HCT116 (cell line): ENCODE data around the gene TIMM13. TPM values are rescaled to one million over a fixed set of nuclear protein-coding genes. Genes with fewer than 3 reads are reported as not detected.

ENCODE experiments used
- ATAC-seq: fragments of 200-7000 bp; cut with Tn5 transposase; 2 replicates; pipeline ENCODE4 v1.9.1; 2020; ENCODE audit warnings: mild to moderate bottlenecking, moderate library complexity
- BruUV-seq: library from RNA; stranded (reverse); fragments of 400-500 nt; replicated peaks from 2 replicates; lab custom pipeline; 2021; lab: Mats Ljungman, UMichigan
- CTCF ChIA-PET: fragments of 300-600 bp; sonication (Branson Sonifier 250); formaldehyde crosslinking; loops from one replicate; lab custom pipeline; 2021; ENCODE audit warnings: antibody characterized with exemption; lab: Charles Lee
- POLR2A ChIA-PET: fragments of 300-600, 350-600 bp; sonication (Branson Sonifier 250); formaldehyde crosslinking; loops from one replicate; lab custom pipeline; 2021; ENCODE audit warnings: antibody characterized with exemption; lab: Charles Lee
- RAD21 ChIA-PET, 2 experiments: fragments of 300-600 bp; sonication (Branson Sonifier 250); formaldehyde crosslinking; loops; one replicate each; lab custom pipeline; 2023; ENCODE audit warnings: low total read pairs in 2 of 2; ENCODE audit not compliant: uncharacterized antibody in 2 of 2, unreplicated experiment in 2 of 2, low non-redundant PET in 1 of 2; lab: Charles Lee
- DNase-seq: peaks from one replicate; pipeline ENCODE4 v3.0.0-alpha.2; 2010; ENCODE audit warnings: low read depth, low spot score
- H2AFZ ChIP-seq: fragments of 200-600 bp; shearing (Covaris generic), sonication (generic); 2 replicates; pipeline ENCODE4 v1.6.1; 2017; ENCODE audit warnings: low read depth, mixed run types, mixed read lengths, antibody characterized with exemption, low read length; ENCODE audit not compliant: poor library complexity, severe bottlenecking
- H3K27ac ChIP-seq: 2 replicates; pipeline ENCODE4 v1.5.1; 2012; ENCODE audit warnings: low read depth, low read length
- H3K27me3 ChIP-seq: fragments of 200-600 bp; sonication (generic); 2 replicates; pipeline ENCODE4 v1.6.1; 2016; ENCODE audit warnings: mixed run types, low read length, mixed read lengths; ENCODE audit not compliant: insufficient read depth
- H3K36me3 ChIP-seq, 2 experiments: fragments of 200-500 bp in 1 of 2; fragments of 200-600 bp in 1 of 2; sonication (Bioruptor generic) in 1 of 2; sonication (generic) in 1 of 2; 2 replicates each; pipeline versions ENCODE4 v1.5.1 to v1.6.1; 2014 to 2016; ENCODE audit warnings: low read length in 2 of 2, inconsistent platforms in 1 of 2, mixed read lengths in 1 of 2, mixed run types in 1 of 2; ENCODE audit not compliant: insufficient read depth in 2 of 2, control insufficient read depth in 1 of 2
- H3K4me1 ChIP-seq, 2 experiments: fragments of 200-600 bp in 1 of 2; sonication (generic) in 1 of 2; 2 replicates each; pipeline versions ENCODE4 v1.5.1 to v1.6.1; 2012 to 2017; ENCODE audit warnings: low read length in 2 of 2, inconsistent platforms in 1 of 2, mild to moderate bottlenecking in 1 of 2, mixed read lengths in 1 of 2, mixed run types in 1 of 2, moderate library complexity in 1 of 2; ENCODE audit not compliant: insufficient read depth in 2 of 2, control insufficient read depth in 1 of 2
- H3K4me2 ChIP-seq: fragments of 200-600 bp; sonication (generic); 2 replicates; pipeline ENCODE4 v1.6.1; 2017; ENCODE audit warnings: mixed run types, low read length, mixed read lengths
- H3K4me3 ChIP-seq, 2 experiments: fragments of 200-600 bp in 1 of 2; sonication (generic) in 1 of 2; replicated peaks in 1 of 2; 2 replicates each; pipeline ENCODE4 v1.5.1; 2011 to 2016; ENCODE audit warnings: low read length in 2 of 2, control low read depth in 1 of 2, low read depth in 1 of 2, mild to moderate bottlenecking in 1 of 2, mixed read lengths in 1 of 2, mixed run types in 1 of 2
- H3K79me2 ChIP-seq: fragments of 200-600 bp; sonication (generic); 2 replicates; pipeline ENCODE4 v1.6.1; 2017; ENCODE audit warnings: mild to moderate bottlenecking, mixed run types, low read length, moderate library complexity, mixed read lengths; ENCODE audit not compliant: insufficient read depth
- H3K9ac ChIP-seq: fragments of 200-600 bp; sonication (generic); 2 replicates; pipeline ENCODE4 v1.6.1; 2016; ENCODE audit warnings: low read length, mixed read lengths
- H3K9me2 ChIP-seq: fragments of 200-600 bp; sonication (generic), shearing (Covaris generic); 2 replicates; pipeline ENCODE4 v1.6.1; 2017; ENCODE audit warnings: mixed run types, mild to moderate bottlenecking, moderate library complexity; ENCODE audit not compliant: insufficient read depth
- H3K9me3 ChIP-seq, 2 experiments: fragments of 200-500 bp in 1 of 2; fragments of 200-600 bp in 1 of 2; sonication (Bioruptor generic) in 1 of 2; sonication (generic) in 1 of 2; 2 replicates each; pipeline ENCODE4 v1.6.1; 2014 to 2017; ENCODE audit warnings: low read length in 2 of 2, mixed read lengths in 2 of 2, inconsistent platforms in 1 of 2, low read depth in 1 of 2, mild to moderate bottlenecking in 1 of 2, mixed run types in 1 of 2, moderate library complexity in 1 of 2; ENCODE audit not compliant: control insufficient read depth in 1 of 2, insufficient read depth in 1 of 2
- H4K20me1 ChIP-seq: fragments of 200-600 bp; sonication (generic), shearing (Covaris generic); 2 replicates; pipeline ENCODE4 v1.6.1; 2017; ENCODE audit warnings: mixed run types, mild to moderate bottlenecking, moderate library complexity; ENCODE audit not compliant: insufficient read depth
- CEBPB ChIP-seq: IDR thresholded peaks from 2 replicates; pipeline ENCODE4 v1.6.1; 2012; ENCODE audit warnings: low read depth
- EGR1 ChIP-seq: IDR thresholded peaks from 2 replicates; pipeline ENCODE4 v1.6.1; 2012; ENCODE audit warnings: low read depth
- ELF1 ChIP-seq: IDR thresholded peaks from 2 replicates; pipeline ENCODE4 v1.6.1; 2012; ENCODE audit warnings: low read depth, borderline replicate concordance
- EZH2 ChIP-seq: fragments of 200-600 bp; sonication (generic); IDR thresholded peaks from 2 replicates; pipeline ENCODE4 v1.6.1; 2017; ENCODE audit warnings: antibody characterized with exemption, mixed run types
- FOSL1 ChIP-seq: IDR thresholded peaks from 2 replicates; pipeline ENCODE4 v1.6.1; 2012; ENCODE audit warnings: low read depth
- JUND ChIP-seq: IDR thresholded peaks from 2 replicates; pipeline ENCODE4 v1.6.1; 2012
- POLR2A ChIP-seq: IDR thresholded peaks from 2 replicates; pipeline ENCODE4 v1.7.0; 2011; ENCODE audit warnings: borderline replicate concordance; ENCODE audit not compliant: insufficient read depth, insufficient read length; ENCODE audit errors: extremely low read depth
- POLR2AphosphoS5 ChIP-seq: IDR thresholded peaks from 2 replicates; pipeline ENCODE4 v1.6.1; 2011; ENCODE audit warnings: mild to moderate bottlenecking, low read depth, low read length, moderate library complexity
- RAD21 ChIP-seq: IDR thresholded peaks from 2 replicates; pipeline ENCODE4 v1.6.1; 2012; ENCODE audit warnings: low read depth, mild to moderate bottlenecking
- SIN3A ChIP-seq: IDR thresholded peaks from 2 replicates; pipeline ENCODE4 v1.6.1; 2012; ENCODE audit warnings: low read depth
- SP1 ChIP-seq: IDR thresholded peaks from 2 replicates; pipeline ENCODE4 v1.6.1; 2012; ENCODE audit warnings: low read depth
- SRF ChIP-seq: IDR thresholded peaks from 2 replicates; pipeline ENCODE4 v1.6.1; 2012; ENCODE audit warnings: low read depth
- TCF7L2 ChIP-seq: IDR thresholded peaks from 2 replicates; pipeline ENCODE4 v1.7.0; 2011; ENCODE audit warnings: borderline replicate concordance, inconsistent platforms; ENCODE audit not compliant: insufficient read depth, insufficient read length; ENCODE audit errors: extremely low read depth
- YY1 ChIP-seq: IDR thresholded peaks from 2 replicates; pipeline ENCODE4 v1.6.1; 2011; ENCODE audit warnings: low read length, low read depth, moderate library complexity, mild to moderate bottlenecking; ENCODE audit not compliant: insufficient replicate concordance; ENCODE audit errors: extremely low read depth
- ZFX ChIP-seq: fragments of 450-650 bp; IDR thresholded peaks from 2 replicates; pipeline ENCODE4 v1.6.1; 2017
- ZNF274 ChIP-seq: fragments of 200-500 bp; sonication (Bioruptor generic); IDR thresholded peaks from 2 replicates; pipeline ENCODE4 v1.6.1; 2014; ENCODE audit warnings: mild to moderate bottlenecking, low read depth, low read length, inconsistent platforms
- intact Hi-C: fragments of 100-400 bp; cut with micrococcal nuclease; formaldehyde crosslinking; loops from 2 replicates; pipeline ENCODE4 v1.10.0; 2022
- total RNA-seq: library from RNA; stranded (reverse); gene quantifications from one replicate; pipeline ENCODE4 v1.2.1, GENCODE V29; 2021; ENCODE audit not compliant: unreplicated experiment
- TF ChIP-seq, protein P1 (sequence below): IDR thresholded peaks from 2 replicates; pipeline ENCODE4 v1.6.1; 2012
- TF ChIP-seq, protein P2 (sequence below): IDR thresholded peaks from 2 replicates; pipeline ENCODE4 v1.6.1; 2012; ENCODE audit warnings: low read depth
- TF ChIP-seq, protein P3 (sequence below): IDR thresholded peaks from 2 replicates; pipeline ENCODE4 v1.6.1; 2011; ENCODE audit warnings: mild to moderate bottlenecking, low read length, moderate library complexity; ENCODE audit not compliant: insufficient replicate concordance; ENCODE audit errors: extremely low read depth

TIMM13 gene
- total RNA-seq, 1 experiment from 2014 or later = 151 TPM

DNA sequence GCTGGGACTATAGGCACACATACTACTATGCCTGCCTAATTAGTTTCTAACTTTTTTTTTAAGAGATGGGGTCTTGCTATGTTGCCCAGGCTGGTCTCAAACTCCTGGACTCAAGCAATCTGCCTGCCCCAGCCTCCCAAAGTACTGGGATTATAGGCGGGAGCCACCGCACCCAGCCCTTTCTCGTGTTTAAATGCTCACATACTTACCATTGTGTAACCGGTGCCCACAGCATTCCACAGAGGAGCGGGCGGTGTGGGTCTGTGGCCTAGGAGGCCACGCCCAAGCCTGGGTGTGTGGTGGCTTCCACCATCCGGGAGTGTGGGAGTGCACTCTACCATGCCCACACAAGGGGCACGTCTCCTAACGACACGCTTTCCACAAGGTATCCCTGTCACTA is 21.6 kb upstream of the TIMM13 start (continued):
- TF ChIP-seq ELF1 (no peak), YY1 (no peak), JUND (no peak), FOSL1 (no peak), ZFX (no peak)
- TF ChIP-seq, protein P1, sequence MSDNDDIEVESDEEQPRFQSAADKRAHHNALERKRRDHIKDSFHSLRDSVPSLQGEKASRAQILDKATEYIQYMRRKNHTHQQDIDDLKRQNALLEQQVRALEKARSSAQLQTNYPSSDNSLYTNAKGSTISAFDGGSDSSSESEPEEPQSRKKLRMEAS = no peak
- TF ChIP-seq, all 23 proteins: peak for 0

DNA sequence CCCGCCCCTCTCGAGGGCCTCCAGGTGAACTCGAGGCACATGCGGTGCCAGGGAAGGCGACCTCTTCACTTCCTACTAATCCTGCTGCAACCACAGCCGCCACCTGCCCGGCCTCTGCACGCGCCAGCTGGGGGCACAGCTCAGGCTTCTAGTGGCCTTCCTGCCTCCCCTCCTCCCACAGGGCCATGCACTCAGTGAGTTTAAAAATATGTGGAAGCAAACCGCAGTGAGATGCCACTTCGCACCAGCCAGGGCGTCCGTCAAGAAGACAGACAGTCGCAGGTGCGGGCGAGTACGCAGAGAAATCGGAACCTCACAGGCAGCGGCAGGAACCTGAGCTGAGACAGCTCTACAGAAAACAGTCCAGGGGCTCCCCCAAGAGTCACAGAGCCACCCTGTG is 19.0 kb upstream of the TIMM13 start:
- RAD21 ChIA-PET = no interaction called here
- no peak overlapping the region for H2AFZ ChIP-seq
- no TSS peak for BruUV-seq
- 0 out of 2 replicates have a peak, but pooled peaks cover 9% of the 10 kb centered on the region for H4K20me1 ChIP-seq
- H3K79me2 ChIP-seq = peaks cover 93% of the 10 kb centered on the region
- POLR2A ChIA-PET = interaction anchor here (1.5 kb wide), 1 partner anchor 10 kb away, joined by 3 read pairs; the partner anchor contains the start of gene LMNB2
- H3K27ac ChIP-seq = no peak overlapping the region
- H3K4me1 ChIP-seq = no peaks in the 10 kb centered on the region
- peaks cover 27 to 36% of the 10 kb centered on the region in 2 experiments for H3K36me3 ChIP-seq
- CTCF ChIA-PET = no interaction called here
- intact Hi-C loops = no loop called here
- no peaks in the 10 kb centered on the region for H3K9me2 ChIP-seq
- no peak overlapping the region for H3K4me2 ChIP-seq
- no peaks in the 10 kb centered on the region for H3K9me3 ChIP-seq
- no peaks in the 10 kb centered on the region for H3K27me3 ChIP-seq
- H3K4me3 ChIP-seq = no peak overlapping the region
- H3K9ac ChIP-seq = no peak overlapping the region
- DNase-seq = no peak
- TF ChIP-seq JUND (no peak), POLR2AphosphoS5 (no peak), ZFX (no peak), ZNF274 (no peak), CEBPB (no peak), FOSL1 (no peak), SP1 (no peak), TCF7L2 (no peak), EZH2 (no peak), YY1 (no peak), RAD21 (no peak), POLR2A (no peak), SIN3A (no peak), SRF (no peak), EGR1 (no peak)
- TF ChIP-seq, protein P1 = no peak
- TF ChIP-seq, protein P2, sequence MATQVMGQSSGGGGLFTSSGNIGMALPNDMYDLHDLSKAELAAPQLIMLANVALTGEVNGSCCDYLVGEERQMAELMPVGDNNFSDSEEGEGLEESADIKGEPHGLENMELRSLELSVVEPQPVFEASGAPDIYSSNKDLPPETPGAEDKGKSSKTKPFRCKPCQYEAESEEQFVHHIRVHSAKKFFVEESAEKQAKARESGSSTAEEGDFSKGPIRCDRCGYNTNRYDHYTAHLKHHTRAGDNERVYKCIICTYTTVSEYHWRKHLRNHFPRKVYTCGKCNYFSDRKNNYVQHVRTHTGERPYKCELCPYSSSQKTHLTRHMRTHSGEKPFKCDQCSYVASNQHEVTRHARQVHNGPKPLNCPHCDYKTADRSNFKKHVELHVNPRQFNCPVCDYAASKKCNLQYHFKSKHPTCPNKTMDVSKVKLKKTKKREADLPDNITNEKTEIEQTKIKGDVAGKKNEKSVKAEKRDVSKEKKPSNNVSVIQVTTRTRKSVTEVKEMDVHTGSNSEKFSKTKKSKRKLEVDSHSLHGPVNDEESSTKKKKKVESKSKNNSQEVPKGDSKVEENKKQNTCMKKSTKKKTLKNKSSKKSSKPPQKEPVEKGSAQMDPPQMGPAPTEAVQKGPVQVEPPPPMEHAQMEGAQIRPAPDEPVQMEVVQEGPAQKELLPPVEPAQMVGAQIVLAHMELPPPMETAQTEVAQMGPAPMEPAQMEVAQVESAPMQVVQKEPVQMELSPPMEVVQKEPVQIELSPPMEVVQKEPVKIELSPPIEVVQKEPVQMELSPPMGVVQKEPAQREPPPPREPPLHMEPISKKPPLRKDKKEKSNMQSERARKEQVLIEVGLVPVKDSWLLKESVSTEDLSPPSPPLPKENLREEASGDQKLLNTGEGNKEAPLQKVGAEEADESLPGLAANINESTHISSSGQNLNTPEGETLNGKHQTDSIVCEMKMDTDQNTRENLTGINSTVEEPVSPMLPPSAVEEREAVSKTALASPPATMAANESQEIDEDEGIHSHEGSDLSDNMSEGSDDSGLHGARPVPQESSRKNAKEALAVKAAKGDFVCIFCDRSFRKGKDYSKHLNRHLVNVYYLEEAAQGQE = no peak
- TF ChIP-seq, protein P3, sequence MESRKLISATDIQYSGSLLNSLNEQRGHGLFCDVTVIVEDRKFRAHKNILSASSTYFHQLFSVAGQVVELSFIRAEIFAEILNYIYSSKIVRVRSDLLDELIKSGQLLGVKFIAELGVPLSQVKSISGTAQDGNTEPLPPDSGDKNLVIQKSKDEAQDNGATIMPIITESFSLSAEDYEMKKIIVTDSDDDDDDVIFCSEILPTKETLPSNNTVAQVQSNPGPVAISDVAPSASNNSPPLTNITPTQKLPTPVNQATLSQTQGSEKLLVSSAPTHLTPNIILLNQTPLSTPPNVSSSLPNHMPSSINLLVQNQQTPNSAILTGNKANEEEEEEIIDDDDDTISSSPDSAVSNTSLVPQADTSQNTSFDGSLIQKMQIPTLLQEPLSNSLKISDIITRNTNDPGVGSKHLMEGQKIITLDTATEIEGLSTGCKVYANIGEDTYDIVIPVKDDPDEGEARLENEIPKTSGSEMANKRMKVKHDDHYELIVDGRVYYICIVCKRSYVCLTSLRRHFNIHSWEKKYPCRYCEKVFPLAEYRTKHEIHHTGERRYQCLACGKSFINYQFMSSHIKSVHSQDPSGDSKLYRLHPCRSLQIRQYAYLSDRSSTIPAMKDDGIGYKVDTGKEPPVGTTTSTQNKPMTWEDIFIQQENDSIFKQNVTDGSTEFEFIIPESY = no peak
- ATAC-seq = no peak
